ENCODE measurements around the gene PARVG.

PARVG gene

GRCh38 chr22:44256085-44256484 is 75.4 kb downstream of the PARVG start:
- no peak overlapping the region for H3K4me3 ChIP-seq (ENCODE audit: low read depth, low read length)
- DNase-seq (ENCODE audit: low read depth), result no peak
- TF ChIP-seq, protein P1, sequence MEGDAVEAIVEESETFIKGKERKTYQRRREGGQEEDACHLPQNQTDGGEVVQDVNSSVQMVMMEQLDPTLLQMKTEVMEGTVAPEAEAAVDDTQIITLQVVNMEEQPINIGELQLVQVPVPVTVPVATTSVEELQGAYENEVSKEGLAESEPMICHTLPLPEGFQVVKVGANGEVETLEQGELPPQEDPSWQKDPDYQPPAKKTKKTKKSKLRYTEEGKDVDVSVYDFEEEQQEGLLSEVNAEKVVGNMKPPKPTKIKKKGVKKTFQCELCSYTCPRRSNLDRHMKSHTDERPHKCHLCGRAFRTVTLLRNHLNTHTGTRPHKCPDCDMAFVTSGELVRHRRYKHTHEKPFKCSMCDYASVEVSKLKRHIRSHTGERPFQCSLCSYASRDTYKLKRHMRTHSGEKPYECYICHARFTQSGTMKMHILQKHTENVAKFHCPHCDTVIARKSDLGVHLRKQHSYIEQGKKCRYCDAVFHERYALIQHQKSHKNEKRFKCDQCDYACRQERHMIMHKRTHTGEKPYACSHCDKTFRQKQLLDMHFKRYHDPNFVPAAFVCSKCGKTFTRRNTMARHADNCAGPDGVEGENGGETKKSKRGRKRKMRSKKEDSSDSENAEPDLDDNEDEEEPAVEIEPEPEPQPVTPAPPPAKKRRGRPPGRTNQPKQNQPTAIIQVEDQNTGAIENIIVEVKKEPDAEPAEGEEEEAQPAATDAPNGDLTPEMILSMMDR (conservative IDR thresholded peaks at IDR 0.05; ENCODE audit: low read depth, low read length), result no peak

DNA sequence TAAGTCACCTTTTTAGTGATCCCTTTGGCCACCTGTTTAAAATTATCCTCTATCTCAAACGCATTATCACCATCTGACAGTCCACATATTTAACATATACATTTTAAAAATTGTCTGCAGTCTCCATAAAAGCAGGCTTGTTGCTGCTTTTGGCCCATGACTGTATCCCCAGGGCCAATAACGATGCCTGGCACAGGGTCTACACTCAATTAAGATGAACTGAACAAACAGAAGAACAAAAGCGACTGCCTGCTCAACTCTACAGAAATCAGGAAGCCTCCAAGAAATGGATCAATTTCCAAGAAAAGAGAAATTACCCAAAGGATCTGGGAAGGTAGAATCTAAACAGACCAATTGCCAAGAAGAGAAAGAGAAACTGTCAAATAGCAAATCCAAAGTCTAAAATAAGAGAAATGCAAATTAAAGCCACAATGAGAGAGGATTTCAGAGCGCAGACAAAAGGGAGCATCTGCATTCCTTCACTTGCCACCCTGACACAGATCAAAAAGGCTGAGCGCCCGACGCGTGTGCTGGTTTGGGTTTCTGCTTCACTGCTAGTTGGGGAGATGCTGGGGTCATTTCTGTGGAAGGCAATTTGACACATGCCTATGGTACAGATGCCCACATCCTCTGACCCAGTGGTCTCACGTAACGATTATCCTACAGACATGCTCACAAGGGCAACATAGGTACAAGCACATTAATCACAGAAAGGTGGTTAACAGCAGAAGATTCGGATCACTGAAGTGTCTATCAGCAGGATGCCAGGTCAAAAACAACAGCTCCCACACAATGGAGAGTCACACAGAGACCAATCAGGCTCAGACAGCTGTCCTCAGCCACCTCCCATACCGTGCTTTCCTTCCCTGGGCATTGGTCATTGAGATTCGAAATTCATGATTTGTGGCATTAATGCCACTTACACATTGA is 76.1 kb downstream of the PARVG start:
- TF ChIP-seq, protein P1 (conservative IDR thresholded peaks at IDR 0.05; ENCODE audit: low read depth, low read length), result no peak
- no peak for DNase-seq (ENCODE audit: low read depth)
- no peak overlapping the region for H3K4me3 ChIP-seq (ENCODE audit: low read depth, low read length)

All from choroid plexus epithelial cell (primary cell).